ENCODE results near the gene LRRC1. TPM values are rescaled to one million over a fixed set of nuclear protein-coding genes. Genes with fewer than 3 reads are reported as not detected.

LRRC1 gene
- total and polyA plus RNA-seq, 4 donors = 0.36 to 6.4 (median 0.94) TPM

- H3K4me3 ChIP-seq (ENCODE audit: low read depth in 1 of 3, low read length in 3 of 3) = no peak overlapping the region
- H3K36me3 ChIP-seq (ENCODE audit: control insufficient read depth in 4 of 4, insufficient read depth in 3 of 4, low read depth in 1 of 4, low read length in 3 of 4) = no peaks in the 10 kb centered on the region
- WGBS = 96% methylated on average over 2 of the region's 2 CpGs
- H3K9me3 ChIP-seq (ENCODE audit: control insufficient read depth in 4 of 4, low read length in 3 of 4) = no peaks in the 10 kb centered on the region
- H3K4me1 ChIP-seq (ENCODE audit: control insufficient read depth in 4 of 4, insufficient read depth in 4 of 4, low read length in 3 of 4) = no peaks in the 10 kb centered on the region
- TF ChIP-seq RAD21 (IDR thresholded peaks at IDR 0.05) = no peak
- TF ChIP-seq JUND (IDR thresholded peaks at IDR 0.05) = no peak
- no peak for TF ChIP-seq ZBTB33 (IDR thresholded peaks at IDR 0.05)
- no peak for TF ChIP-seq SP1 (IDR thresholded peaks at IDR 0.05)
- TF ChIP-seq TAF1 (conservative IDR thresholded peaks at IDR 0.05) = no peak
- TF ChIP-seq NR2F2 (IDR thresholded peaks at IDR 0.05) = no peak
- TF ChIP-seq, protein P1, sequence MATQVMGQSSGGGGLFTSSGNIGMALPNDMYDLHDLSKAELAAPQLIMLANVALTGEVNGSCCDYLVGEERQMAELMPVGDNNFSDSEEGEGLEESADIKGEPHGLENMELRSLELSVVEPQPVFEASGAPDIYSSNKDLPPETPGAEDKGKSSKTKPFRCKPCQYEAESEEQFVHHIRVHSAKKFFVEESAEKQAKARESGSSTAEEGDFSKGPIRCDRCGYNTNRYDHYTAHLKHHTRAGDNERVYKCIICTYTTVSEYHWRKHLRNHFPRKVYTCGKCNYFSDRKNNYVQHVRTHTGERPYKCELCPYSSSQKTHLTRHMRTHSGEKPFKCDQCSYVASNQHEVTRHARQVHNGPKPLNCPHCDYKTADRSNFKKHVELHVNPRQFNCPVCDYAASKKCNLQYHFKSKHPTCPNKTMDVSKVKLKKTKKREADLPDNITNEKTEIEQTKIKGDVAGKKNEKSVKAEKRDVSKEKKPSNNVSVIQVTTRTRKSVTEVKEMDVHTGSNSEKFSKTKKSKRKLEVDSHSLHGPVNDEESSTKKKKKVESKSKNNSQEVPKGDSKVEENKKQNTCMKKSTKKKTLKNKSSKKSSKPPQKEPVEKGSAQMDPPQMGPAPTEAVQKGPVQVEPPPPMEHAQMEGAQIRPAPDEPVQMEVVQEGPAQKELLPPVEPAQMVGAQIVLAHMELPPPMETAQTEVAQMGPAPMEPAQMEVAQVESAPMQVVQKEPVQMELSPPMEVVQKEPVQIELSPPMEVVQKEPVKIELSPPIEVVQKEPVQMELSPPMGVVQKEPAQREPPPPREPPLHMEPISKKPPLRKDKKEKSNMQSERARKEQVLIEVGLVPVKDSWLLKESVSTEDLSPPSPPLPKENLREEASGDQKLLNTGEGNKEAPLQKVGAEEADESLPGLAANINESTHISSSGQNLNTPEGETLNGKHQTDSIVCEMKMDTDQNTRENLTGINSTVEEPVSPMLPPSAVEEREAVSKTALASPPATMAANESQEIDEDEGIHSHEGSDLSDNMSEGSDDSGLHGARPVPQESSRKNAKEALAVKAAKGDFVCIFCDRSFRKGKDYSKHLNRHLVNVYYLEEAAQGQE (IDR thresholded peaks at IDR 0.05) = no peak
- TF ChIP-seq, protein P2, sequence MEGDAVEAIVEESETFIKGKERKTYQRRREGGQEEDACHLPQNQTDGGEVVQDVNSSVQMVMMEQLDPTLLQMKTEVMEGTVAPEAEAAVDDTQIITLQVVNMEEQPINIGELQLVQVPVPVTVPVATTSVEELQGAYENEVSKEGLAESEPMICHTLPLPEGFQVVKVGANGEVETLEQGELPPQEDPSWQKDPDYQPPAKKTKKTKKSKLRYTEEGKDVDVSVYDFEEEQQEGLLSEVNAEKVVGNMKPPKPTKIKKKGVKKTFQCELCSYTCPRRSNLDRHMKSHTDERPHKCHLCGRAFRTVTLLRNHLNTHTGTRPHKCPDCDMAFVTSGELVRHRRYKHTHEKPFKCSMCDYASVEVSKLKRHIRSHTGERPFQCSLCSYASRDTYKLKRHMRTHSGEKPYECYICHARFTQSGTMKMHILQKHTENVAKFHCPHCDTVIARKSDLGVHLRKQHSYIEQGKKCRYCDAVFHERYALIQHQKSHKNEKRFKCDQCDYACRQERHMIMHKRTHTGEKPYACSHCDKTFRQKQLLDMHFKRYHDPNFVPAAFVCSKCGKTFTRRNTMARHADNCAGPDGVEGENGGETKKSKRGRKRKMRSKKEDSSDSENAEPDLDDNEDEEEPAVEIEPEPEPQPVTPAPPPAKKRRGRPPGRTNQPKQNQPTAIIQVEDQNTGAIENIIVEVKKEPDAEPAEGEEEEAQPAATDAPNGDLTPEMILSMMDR (IDR thresholded peaks at IDR 0.05; ENCODE audit: low read depth, low read length, missing input control) = no peak
- TF ChIP-seq HNF4A (conservative IDR thresholded peaks at IDR 0.05) = no peak
- TF ChIP-seq GABPA (IDR thresholded peaks at IDR 0.05 in 1 of 2, conservative IDR thresholded peaks at IDR 0.05 in 1 of 2) = no peak
- TF ChIP-seq RXRA (IDR thresholded peaks at IDR 0.05) = no peak
- H3K27ac ChIP-seq (ENCODE audit: low read depth in 1 of 2, low read length in 2 of 2) = no peak overlapping the region
- no peak for DNase-seq (ENCODE audit: low spot score)
- H3K27me3 ChIP-seq (ENCODE audit: control insufficient read depth in 4 of 4, insufficient read depth in 4 of 4, low read length in 3 of 4) = no peaks in the 10 kb centered on the region
- H3K9ac ChIP-seq (ENCODE audit: low read depth in 1 of 2, low read length in 2 of 2) = no peak overlapping the region
Measured at GRCh38 chr6:53921639-53922038, 126.8 kb downstream of the LRRC1 start.

- WGBS = 84% methylated on average over 14 of the region's 14 CpGs
- H3K4me3 ChIP-seq (ENCODE audit: low read depth in 1 of 3, low read length in 3 of 3) = no peak overlapping the region
- no peaks in the 10 kb centered on the region for H3K27me3 ChIP-seq (ENCODE audit: control insufficient read depth in 4 of 4, insufficient read depth in 4 of 4, low read length in 3 of 4)
- H3K36me3 ChIP-seq (ENCODE audit: control insufficient read depth in 4 of 4, insufficient read depth in 3 of 4, low read depth in 1 of 4, low read length in 3 of 4) = no peaks in the 10 kb centered on the region
- H3K27ac ChIP-seq (ENCODE audit: low read depth in 1 of 2, low read length in 2 of 2) = no peak overlapping the region
- H3K9ac ChIP-seq (ENCODE audit: low read depth in 1 of 2, low read length in 2 of 2) = no peak overlapping the region
- H3K9me3 ChIP-seq (ENCODE audit: control insufficient read depth in 4 of 4, low read length in 3 of 4) = no peaks in the 10 kb centered on the region
- DNase-seq (ENCODE audit: low spot score) = no peak
- no peak for TF ChIP-seq SP1 (IDR thresholded peaks at IDR 0.05)
- no peak for TF ChIP-seq FOXA2 (IDR thresholded peaks at IDR 0.05)
- TF ChIP-seq RXRA (IDR thresholded peaks at IDR 0.05) = no peak
- no peak for TF ChIP-seq RAD21 (IDR thresholded peaks at IDR 0.05)
- no peak for TF ChIP-seq EGR1 (IDR thresholded peaks at IDR 0.05; ENCODE audit: low read depth in 2 of 2)
- TF ChIP-seq, protein P3, sequence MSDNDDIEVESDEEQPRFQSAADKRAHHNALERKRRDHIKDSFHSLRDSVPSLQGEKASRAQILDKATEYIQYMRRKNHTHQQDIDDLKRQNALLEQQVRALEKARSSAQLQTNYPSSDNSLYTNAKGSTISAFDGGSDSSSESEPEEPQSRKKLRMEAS (IDR thresholded peaks at IDR 0.05) = no peak
- TF ChIP-seq, protein P1 (IDR thresholded peaks at IDR 0.05) = no peak
- TF ChIP-seq HNF4G (IDR thresholded peaks at IDR 0.05) = no peak
- TF ChIP-seq TAF1 (conservative IDR thresholded peaks at IDR 0.05) = no peak
- no peak for TF ChIP-seq JUND (IDR thresholded peaks at IDR 0.05)
- TF ChIP-seq FOXA1 (IDR thresholded peaks at IDR 0.05) = no peak
- no peak for TF ChIP-seq YY1 (IDR thresholded peaks at IDR 0.05)
- no peaks in the 10 kb centered on the region for H3K4me1 ChIP-seq (ENCODE audit: control insufficient read depth in 4 of 4, insufficient read depth in 4 of 4, low read length in 3 of 4)
Measured at GRCh38 chr6:53922539-53922981, 127.8 kb downstream of the LRRC1 start.

Data from liver (tissue), 9 donors.